ENCODE measurements around the gene S100PBP. TPM values are rescaled to one million over a fixed set of nuclear protein-coding genes. Genes with fewer than 3 reads are reported as not detected.

The S100PBP gene
- total RNA-seq, 1 experiment from 2014 or later = 50.1 TPM

- Histone ChIP-seq H3K23ac (ENCODE audit: insufficient read length, low read depth, low read length) (no peak overlapping the region), H3K9ac (ENCODE audit: extremely low read depth, insufficient read length, low read length) (no peak overlapping the region), H3K4ac (ENCODE audit: low read depth, low read length) (no peak overlapping the region), H2BK12ac (ENCODE audit: insufficient read length, low read depth, low read length) (no peak overlapping the region), H2BK15ac (ENCODE audit: low read depth, low read length) (no peak overlapping the region), H2BK120ac (ENCODE audit: low read depth, low read length, poor library complexity, severe bottlenecking) (no peak overlapping the region), H3K79me1 (ENCODE audit: insufficient read depth, low read depth, low read length, poor library complexity, severe bottlenecking) (no peaks in the 10 kb centered on the region), H2AK5ac (ENCODE audit: insufficient read length, low read length) (no peak overlapping the region), H3K27me3 (ENCODE audit: insufficient read depth, low read length) (no peaks in the 10 kb centered on the region), H4K8ac (replicated peaks; ENCODE audit: insufficient read length, low read depth, low read length) (no peak overlapping the region), H3K18ac (ENCODE audit: insufficient read length, low read depth, low read length) (no peak overlapping the region), H3K79me2 (ENCODE audit: insufficient read depth, low read length) (no peaks in the 10 kb centered on the region), H3K27ac (ENCODE audit: insufficient read length, low read depth, low read length) (no peak overlapping the region), H2BK5ac (ENCODE audit: insufficient read length, low read length) (no peak overlapping the region), H3K4me2 (ENCODE audit: insufficient read depth, insufficient read length, low read length) (no peak overlapping the region), H4K5ac (ENCODE audit: insufficient read length, low read depth, low read length) (no peak overlapping the region), H3K56ac (ENCODE audit: insufficient read length, low read depth, low read length) (no peak overlapping the region), H3K4me1 (ENCODE audit: insufficient read depth, low read length) (no peaks in the 10 kb centered on the region), H4K20me1 (ENCODE audit: control insufficient read depth, insufficient read depth, insufficient read length) (no peaks in the 10 kb centered on the region), H3T11ph (ENCODE audit: low read length) (no peak overlapping the region), H2BK20ac (ENCODE audit: low read depth, low read length, poor library complexity, severe bottlenecking) (no peak overlapping the region), H2AFZ (ENCODE audit: low read length) (no peak overlapping the region), H3K14ac (ENCODE audit: insufficient read depth, low read length) (no peak overlapping the region), H3K9me3 (ENCODE audit: control insufficient read depth, low read depth, low read length) (no peaks in the 10 kb centered on the region), H4K91ac (ENCODE audit: insufficient read length, low read depth, low read length) (no peak overlapping the region), H3K23me2 (ENCODE audit: insufficient read length, low read depth, low read length, poor library complexity, severe bottlenecking) (no peaks in the 10 kb centered on the region)
- H3K9me3 Mint-ChIP-seq = no peaks in the 10 kb centered on the region
- H3K36me3 Mint-ChIP-seq (ENCODE audit: insufficient read depth in 1 of 3, low read depth in 3 of 3) = peaks cover 67 to 94% (median 90%) of the 10 kb centered on the region in 3 experiments; a peak in 6 of 7 replicates
- peak overlapping the region in 1 of 3 experiments; percentile 29; a peak in 1 of 7 replicates for H3K27ac Mint-ChIP-seq
- DNase-seq = no peak
- no peak for TF ChIP-seq CTCF (conservative IDR thresholded peaks at IDR 0.05)
- no peaks in the 10 kb centered on the region for H3K4me1 Mint-ChIP-seq
- no peak overlapping the region for H3K4me3 Mint-ChIP-seq
- WGBS (ENCODE audit: extremely low coverage, insufficient read length, low lambda C conversion rate) = no CpG with 5 or more reads among the region's 5 CpGs
- H3K27me3 Mint-ChIP-seq (ENCODE audit: low read depth) = no peaks in the 10 kb centered on the region
Measured at GRCh38 chr1:32782086-32782485, 35.4 kb upstream of the S100PBP start.
